SKM-1 (cell line): ENCODE results near the gene TJP1.
"Not testable (repeated sequence)": the region's sequence is repeated elsewhere in the genome, so short reads cannot be mapped to it uniquely, and the experiment has no call there.

Experiments
- DNase-seq: peaks from one replicate; lab custom pipeline; 2025; ENCODE audit not compliant: unreplicated experiment; lab: John Stamatoyannopoulos, UW

The TJP1 gene

DNA sequence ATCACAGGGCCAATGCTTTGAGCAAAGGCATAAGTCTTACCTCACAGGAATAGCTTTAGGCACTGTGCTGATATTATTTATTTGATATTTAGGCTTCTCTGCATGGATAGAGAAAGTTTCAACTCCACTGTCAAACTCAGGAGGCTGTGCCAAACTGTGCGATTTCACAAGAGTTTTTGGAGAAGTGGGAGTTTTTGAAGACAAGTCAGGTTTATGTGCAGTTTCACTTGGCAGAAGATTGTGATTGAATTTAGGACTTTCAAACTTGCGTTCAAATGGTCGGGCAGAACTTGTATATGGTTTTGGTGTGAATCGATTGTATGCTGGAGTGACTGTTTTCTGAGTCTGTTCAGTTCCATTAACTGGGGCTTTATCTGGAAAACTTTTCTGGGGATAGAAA lies 113.7 kb downstream of the TJP1 start:
- no peak for DNase-seq

- no peak for DNase-seq
Observed at GRCh38 chr15:29704950-29705597, 117.2 kb downstream of the TJP1 start.

GRCh38 chr15:29701151-29701550 lies 121.1 kb downstream of the TJP1 start:
- no peak for DNase-seq

GRCh38 chr15:29700296-29700695 lies 122.0 kb downstream of the TJP1 start:
- no peak for DNase-seq

DNA sequence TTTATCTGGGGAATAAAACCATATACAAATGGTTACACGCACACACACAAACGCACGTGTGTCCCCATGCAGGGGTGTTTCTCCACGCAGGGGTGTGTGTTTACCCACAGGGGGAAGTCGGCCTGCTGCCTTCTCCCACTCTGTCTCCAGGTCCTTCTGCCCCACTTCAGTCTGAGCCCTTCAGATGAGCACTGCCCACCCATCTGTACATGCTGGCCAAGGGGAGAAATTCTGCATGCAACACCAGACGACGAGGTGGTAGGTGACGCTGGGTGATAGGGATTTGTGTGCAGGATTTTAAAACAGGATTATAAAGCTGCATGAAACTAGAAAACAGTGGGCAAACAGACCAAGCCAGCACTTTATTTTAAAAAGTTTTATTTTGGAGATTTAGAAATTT lies 122.5 kb downstream of the TJP1 start:
- no peak for DNase-seq

DNA sequence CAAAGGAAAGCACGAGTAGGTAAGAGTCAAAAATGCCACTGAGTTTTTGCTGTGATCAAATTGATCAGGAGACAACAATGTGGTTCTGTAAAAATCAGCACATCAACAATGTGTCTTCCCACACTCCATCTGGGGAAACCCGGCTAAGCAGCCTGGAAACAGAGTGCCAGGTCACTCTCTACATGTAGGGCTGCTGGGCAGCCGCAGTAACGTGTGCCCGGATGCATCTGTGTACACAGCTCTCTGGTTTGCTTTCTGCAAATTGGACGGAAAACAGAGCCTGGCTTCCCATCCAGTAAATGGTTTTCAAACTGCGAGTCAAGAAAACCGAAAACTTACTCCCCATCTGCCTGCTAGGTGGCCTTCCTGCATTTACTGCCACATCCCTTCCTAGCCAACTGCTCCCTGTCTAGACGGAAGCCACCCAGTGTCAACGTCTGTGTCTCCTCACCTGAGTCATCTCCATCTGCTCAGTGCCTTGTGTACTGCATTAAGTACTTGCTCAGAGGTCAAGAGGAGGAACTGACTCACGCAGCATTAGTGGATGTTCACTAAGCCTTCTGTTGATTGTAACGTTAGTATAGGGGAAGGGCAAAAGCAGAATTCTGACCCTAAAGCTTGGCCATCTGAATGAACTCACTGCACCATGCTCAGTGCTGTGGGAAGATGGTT lies 124.1 kb downstream of the TJP1 start:
- DNase-seq = no peak

DNA sequence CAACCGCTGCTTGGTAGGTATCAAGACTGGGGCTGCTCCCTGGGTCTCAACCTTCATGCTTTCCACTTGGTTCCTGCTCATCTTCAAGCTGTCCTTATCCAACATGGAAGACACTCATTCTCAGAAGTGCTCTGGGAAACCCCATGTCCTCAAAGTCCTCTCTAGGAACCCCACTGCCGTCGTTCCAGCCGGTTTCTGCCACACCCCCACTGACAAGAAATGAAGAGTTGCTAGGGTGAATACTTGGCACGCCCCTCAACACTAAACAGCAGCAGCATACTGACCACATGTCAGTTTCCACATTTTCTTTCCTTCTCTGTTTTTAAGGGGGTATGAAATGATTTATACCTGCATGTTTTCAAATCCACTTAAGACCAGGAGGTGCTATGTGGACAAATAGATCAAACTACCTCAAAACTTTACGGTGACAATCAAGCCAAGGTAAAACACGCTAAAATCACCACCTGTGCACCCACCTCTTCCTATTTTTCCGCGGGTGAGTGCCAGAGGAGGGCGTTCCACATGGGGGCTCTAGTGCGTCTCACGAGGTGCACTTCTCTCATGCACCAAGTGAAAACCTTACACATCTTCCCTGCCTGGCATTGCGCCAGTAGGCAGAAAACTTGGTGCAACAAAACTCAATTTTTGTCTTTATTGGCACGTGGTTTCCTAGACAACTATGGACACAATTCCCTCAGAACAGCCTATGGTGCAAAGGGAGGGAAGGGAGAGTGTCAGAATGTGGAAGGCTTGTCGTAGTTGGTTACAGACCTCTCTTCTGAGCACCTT lies 125.1 kb downstream of the TJP1 start:
- no peak for DNase-seq

DNA sequence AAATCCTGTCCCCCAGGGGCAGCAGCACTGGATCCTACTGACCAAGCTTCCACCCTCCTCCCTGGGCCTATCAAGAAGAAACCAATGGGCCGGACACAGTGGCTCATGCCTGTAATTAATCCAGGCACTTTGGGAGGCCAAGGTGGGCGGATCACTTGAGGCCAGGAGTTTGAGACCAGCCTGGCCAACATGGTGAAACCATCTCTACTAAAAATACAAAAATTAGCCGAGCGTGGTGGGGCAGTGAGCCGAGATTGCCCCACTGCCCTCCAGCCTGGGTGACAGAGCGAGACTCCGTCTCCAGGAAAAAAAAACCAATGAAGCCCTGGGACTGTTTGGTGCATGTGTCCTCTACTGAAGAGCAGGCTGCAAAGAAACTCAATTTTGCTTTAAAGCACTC lies 125.8 kb downstream of the TJP1 start:
- not testable (repeated sequence) for DNase-seq

DNA sequence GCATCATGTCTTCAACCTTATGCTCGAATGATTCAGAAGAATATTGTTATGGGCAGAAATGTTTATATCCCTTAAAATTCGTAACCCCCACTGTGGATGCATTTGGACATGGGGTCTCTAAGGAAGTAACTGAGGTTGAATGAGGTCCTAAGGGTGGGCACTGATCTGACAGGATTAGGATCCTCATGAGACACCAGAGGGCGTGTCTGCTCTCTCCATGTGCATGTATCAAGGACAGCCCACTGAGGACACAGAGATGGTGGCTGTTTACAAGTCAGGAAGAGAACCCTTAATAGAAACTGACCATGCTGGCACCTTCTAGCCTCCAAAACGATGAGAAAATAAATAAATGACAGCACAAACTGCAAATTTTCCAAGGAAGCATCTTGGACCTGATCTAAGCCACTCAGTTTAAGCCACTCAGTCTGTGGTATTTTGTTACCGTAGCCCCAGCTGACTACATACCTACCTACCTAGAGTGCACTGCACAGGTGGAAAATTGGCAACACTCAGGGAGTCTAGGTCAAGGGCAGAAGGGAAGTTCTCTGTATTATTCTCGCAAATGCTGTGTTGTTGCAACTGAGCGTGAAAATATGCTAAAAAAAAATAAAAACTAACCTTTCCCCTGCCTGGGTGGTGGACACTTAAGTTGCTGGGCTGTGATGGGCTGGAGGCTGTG lies 126.6 kb downstream of the TJP1 start:
- DNase-seq = no peak

DNA sequence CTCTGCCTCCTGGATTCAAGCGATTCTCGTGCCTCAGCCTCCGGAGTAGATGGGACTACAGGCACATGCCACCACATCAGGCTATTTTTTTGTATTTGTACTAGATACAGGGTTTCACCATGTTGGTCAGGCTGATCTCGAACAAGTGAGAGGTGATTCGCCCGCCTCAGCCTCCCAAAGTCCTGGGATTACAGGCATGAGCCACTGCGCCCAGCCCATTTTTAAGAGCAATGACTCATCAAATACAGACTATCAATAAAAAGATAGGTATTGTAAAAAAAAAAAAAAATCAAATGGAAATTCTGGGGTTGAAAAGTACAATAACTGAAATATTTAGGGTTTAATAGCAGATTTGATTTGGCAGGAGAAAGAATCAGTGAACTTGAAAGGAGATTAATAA lies 129.0 kb downstream of the TJP1 start:
- DNase-seq = no peak

DNA sequence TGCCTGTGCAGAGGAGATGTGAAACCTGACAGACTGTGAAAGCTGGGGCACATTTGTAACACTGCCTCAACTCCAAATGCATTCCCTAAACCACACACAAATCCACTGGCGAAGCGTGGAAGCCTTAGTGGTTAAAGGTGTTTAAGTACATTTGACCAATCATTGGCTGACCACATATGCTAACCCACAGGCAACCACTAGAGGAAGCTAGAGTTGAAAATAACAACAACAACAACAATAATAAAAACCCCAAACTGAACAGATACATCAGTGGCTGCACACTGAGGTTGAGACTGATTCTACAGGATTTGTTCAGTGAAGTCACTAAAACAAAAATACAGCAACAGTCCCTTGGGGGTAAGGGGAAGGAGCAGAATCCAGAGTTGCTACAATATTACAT lies 129.7 kb downstream of the TJP1 start:
- no peak for DNase-seq

DNA sequence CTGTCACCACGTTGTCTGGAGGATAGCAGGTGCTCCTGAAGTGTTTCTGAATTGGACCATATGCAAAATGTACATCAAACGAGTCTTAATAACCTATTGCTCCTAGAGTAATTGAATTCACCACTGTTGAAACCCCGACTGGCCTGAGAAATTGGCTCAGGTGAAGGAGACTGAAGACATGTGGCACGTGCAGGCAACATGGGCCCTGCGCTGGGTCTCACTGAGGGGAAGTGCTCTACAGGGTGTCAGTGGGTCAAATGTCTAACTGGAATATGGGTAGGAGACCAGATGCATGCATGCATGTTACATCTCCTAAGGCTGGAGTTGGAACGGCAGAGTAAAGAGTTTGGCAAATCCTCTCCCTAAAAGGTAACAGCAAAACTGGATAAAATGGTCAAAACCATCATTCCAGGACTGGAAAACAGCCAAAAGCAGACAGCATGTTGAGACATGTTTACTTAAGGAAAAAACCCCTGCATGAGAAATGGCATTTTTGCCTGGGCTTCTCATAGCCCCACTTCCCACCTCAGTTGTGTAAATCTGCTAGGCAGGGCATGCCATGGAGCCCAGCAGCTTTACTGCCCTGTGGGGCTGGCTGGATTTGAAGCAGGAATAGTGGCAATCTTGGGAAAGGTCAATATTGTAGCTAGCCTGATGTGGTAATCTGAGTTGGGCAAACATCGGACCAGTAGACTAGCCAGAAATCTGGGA lies 131.3 kb downstream of the TJP1 start:
- DNase-seq = no peak

- DNase-seq = no peak
Observed at GRCh38 chr15:29689287-29689986, 132.8 kb downstream of the TJP1 start.

GRCh38 chr15:29688506-29689286 lies 133.6 kb downstream of the TJP1 start:
- DNase-seq = no peak

- no peak for DNase-seq
Observed at GRCh38 chr15:29687939-29688505, 134.2 kb downstream of the TJP1 start.

- no peak for DNase-seq
Observed at GRCh38 chr15:29687204-29687815, 135.0 kb downstream of the TJP1 start.

DNA sequence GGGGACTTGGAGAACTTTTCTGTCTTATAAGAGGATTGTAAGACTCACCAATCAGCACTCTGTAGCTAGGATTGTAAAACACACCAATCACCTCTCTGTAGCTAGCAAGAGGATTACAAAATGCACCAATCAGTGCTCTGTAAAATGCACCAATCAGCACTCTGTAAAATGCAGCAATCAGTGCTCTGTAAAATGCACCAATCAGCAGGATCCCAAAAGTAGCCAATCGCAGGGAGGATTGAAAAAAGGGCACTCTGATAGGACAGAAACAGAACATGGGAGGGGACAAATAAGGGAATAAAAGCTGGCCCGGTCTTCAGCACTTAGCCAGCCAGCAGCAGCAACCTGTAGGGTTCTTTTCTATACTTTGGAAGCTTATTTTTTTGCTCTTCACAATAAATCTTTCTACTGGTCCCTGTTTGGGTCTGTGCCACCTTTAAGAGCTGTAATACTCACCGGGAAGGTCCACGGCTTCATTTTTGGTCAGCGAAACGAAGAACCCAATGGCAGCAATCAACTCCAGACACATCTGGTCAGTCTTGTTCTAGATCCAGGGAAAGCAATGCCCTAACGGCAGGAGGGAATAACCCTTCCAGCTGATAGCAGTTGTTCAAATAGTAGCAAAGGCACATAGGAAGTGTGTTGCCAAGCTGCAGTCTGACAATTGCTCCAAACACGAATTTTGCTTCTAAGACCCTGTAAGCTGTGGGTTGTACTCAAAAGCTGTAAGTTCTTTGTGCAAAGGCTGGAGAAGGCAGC lies 135.6 kb downstream of the TJP1 start:
- no peak for DNase-seq

DNA sequence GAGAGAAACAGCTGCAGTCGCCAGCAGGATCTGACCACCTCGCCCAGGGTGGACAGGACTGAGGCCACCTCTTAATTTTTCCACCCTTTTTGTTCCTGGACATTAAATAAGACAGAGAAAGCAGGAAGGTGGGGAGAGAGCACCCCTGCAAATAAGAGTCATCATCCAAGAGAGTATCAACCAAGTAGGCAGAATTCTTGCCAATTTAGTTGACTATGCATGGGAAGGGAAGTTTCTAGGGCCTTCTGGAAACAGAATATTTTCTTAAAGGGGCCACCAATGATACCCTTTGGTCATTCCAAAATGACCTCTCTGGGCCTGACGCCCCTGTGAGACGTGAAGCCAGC lies 136.2 kb downstream of the TJP1 start:
- no peak for DNase-seq
